K562 (cell line): ENCODE measurements around the gene C22orf39. TPM values are rescaled to one million over a fixed set of nuclear protein-coding genes. Genes with fewer than 3 reads are reported as not detected.
A peak's percentile ranks its signal among the peaks of the same experiment; 100 is the strongest.

Experiments
- ATAC-seq: fragments of 200-7000 bp; cut with Tn5 transposase; 3 replicates; pipeline ENCODE4 v1.9.1; 2020; ENCODE audit warnings: moderate library complexity
- BruUV-seq: library from RNA; stranded (reverse); fragments of 400-500 nt; replicated peaks from 2 replicates; lab custom pipeline; 2021; lab: Mats Ljungman, UMichigan
- CTCF ChIA-PET: fragments of 300-600 bp; formaldehyde crosslinking; extraction: SDS; loops from one replicate; lab custom pipeline; 2021; ENCODE audit warnings: low intra/inter-chr PET ratio; lab: Yijun Ruan, JAX
- POLR2A ChIA-PET: fragments of 300-600, 350-650 bp; sonication (Branson Sonifier 250); formaldehyde crosslinking; extraction: SDS; loops from one replicate; lab custom pipeline; 2021; ENCODE audit warnings: antibody characterized with exemption, inconsistent platforms; lab: Yijun Ruan, JAX
- DNase-seq, 4 experiments: peaks; one replicate each; pipeline versions ENCODE4 v3.0.0 to v3.0.0-alpha.2; 2011 to 2018; ENCODE audit warnings: low spot score in 3 of 4, mixed read lengths in 3 of 4; ENCODE audit errors: extremely low read depth in 1 of 4
- FAIRE-seq: peaks from 2 replicates; lab custom pipeline; 2011; peaks lifted over from hg19 to GRCh38; lab: Jason Lieb, UNC
- H2AFZ ChIP-seq: 2 replicates; pipeline ENCODE4 v1.6.0; 2011; ENCODE audit warnings: low read depth, low read length, control low read depth, inconsistent platforms
- H3K27ac ChIP-seq: fragments of 200-600 bp; 3 replicates; pipeline ENCODE4 v1.8.0; 2011; ENCODE audit warnings: low read depth, mild to moderate bottlenecking, control low read depth, inconsistent platforms, low read length, moderate library complexity, mixed read lengths; ENCODE audit errors: extremely low read depth
- H3K27me3 ChIP-seq, 2 experiments: fragments of 300-600 bp in 1 of 2; 2 replicates in 1 of 2; 3 replicates in 1 of 2; pipeline versions ENCODE4 v1.6.0 to v1.8.0; 2011; ENCODE audit warnings: inconsistent platforms in 2 of 2, low read length in 2 of 2, mild to moderate bottlenecking in 1 of 2, mixed read lengths in 1 of 2, moderate library complexity in 1 of 2; ENCODE audit not compliant: control insufficient read depth in 2 of 2, insufficient read depth in 2 of 2
- H3K36me3 ChIP-seq: fragments of 300-600 bp; 3 replicates; pipeline ENCODE4 v1.8.0; 2011; ENCODE audit warnings: mild to moderate bottlenecking, low read length, inconsistent platforms; ENCODE audit not compliant: control insufficient read depth, insufficient read depth
- H3K4me1 ChIP-seq, 2 experiments: fragments of 200-600 bp in 1 of 2; replicated peaks in 1 of 2; 2 replicates in 1 of 2; 3 replicates in 1 of 2; pipeline versions ENCODE4 v1.5.1 to v1.8.0; 2011; ENCODE audit warnings: inconsistent platforms in 2 of 2, low read length in 2 of 2, mild to moderate bottlenecking in 1 of 2, mixed read lengths in 1 of 2, moderate library complexity in 1 of 2; ENCODE audit not compliant: control insufficient read depth in 2 of 2, insufficient read depth in 2 of 2
- H3K4me2 ChIP-seq: 2 replicates; pipeline ENCODE4 v1.6.1; 2011; ENCODE audit warnings: low read length, control low read depth, inconsistent platforms, mixed read lengths; ENCODE audit not compliant: insufficient read depth
- H3K4me3 ChIP-seq: fragments of 200-600 bp; sonication (generic), shearing (Covaris generic); 2 replicates; pipeline ENCODE4 v1.5.1; 2016; ENCODE audit warnings: control low read depth, inconsistent platforms
- H3K79me2 ChIP-seq: fragments of 200-600 bp; 3 replicates; pipeline ENCODE4 v1.8.0; 2011; ENCODE audit warnings: low read length, inconsistent platforms; ENCODE audit not compliant: control insufficient read depth, insufficient read depth
- H3K9ac ChIP-seq, 2 experiments: 2 replicates each; pipeline versions ENCODE4 v1.6.0 to v1.6.1; 2011; ENCODE audit warnings: low read depth in 2 of 2, low read length in 2 of 2, control low read depth in 1 of 2, inconsistent platforms in 1 of 2, mild to moderate bottlenecking in 1 of 2, mixed read lengths in 1 of 2; ENCODE audit not compliant: insufficient read depth in 1 of 2
- H3K9me1 ChIP-seq: one replicate; pipeline ENCODE4 v1.6.0; 2011; ENCODE audit warnings: inconsistent platforms, mild to moderate bottlenecking, low read length, moderate library complexity; ENCODE audit not compliant: control insufficient read depth, insufficient read depth
- H3K9me3 ChIP-seq: replicated peaks from 2 replicates; pipeline ENCODE4 v1.5.1; 2011; ENCODE audit warnings: low read depth, low read length, inconsistent platforms; ENCODE audit not compliant: control insufficient read depth, insufficient read depth
- H4K20me1 ChIP-seq: replicated peaks from 2 replicates; pipeline ENCODE4 v1.6.1; 2011; ENCODE audit warnings: low read length, inconsistent platforms, mixed read lengths; ENCODE audit not compliant: control insufficient read depth, insufficient read depth
- CAMTA2 ChIP-seq: fragments of 250-450 bp; sonication (Bioruptor Pico); conservative IDR thresholded peaks from 2 replicates; pipeline ENCODE4 v1.5.1; 2022
- HNRNPK ChIP-seq: fragments of 200-400 bp; formaldehyde crosslinking; IDR thresholded peaks from one replicate; pipeline ENCODE4 v1.6.1; 2018; ENCODE audit warnings: mild to moderate bottlenecking, low read depth, low read length; ENCODE audit not compliant: poor library complexity, severe bottlenecking
- HSF4 ChIP-seq: fragments of 250-450 bp; sonication (Bioruptor Pico); IDR thresholded peaks from 2 replicates; pipeline ENCODE4 v2.1.2; 2022; ENCODE audit warnings: mild to moderate bottlenecking, moderate library complexity, borderline replicate concordance
- IRF2 ChIP-seq: sonication (generic); formaldehyde crosslinking; IDR thresholded peaks from 2 replicates; pipeline ENCODE4 v1.8.1; 2022; ENCODE audit warnings: mild to moderate bottlenecking, missing genetic modification reagents
- KAT8 ChIP-seq: fragments of 450-650 bp; IDR thresholded peaks from 2 replicates; pipeline ENCODE4 v1.6.1; 2016; ENCODE audit warnings: low read depth, mild to moderate bottlenecking
- RFX7 ChIP-seq: fragments of 250-450 bp; sonication (Bioruptor Pico); IDR thresholded peaks from 2 replicates; pipeline ENCODE4 v1.5.1; 2021; ENCODE audit warnings: mild to moderate bottlenecking
- TAF15 ChIP-seq: fragments of 200-400 bp; formaldehyde crosslinking; IDR thresholded peaks from 2 replicates; pipeline ENCODE4 v1.6.1; 2017; ENCODE audit warnings: mild to moderate bottlenecking, low read depth, low read length, moderate library complexity
- TOE1 ChIP-seq, 2 experiments: fragments of 450-650 bp in 1 of 2; sonication (generic) in 1 of 2; formaldehyde crosslinking in 1 of 2; IDR thresholded peaks; 2 replicates each; pipeline versions ENCODE4 v1.7.1 to v1.8.0; 2016 to 2022; ENCODE audit warnings: borderline replicate concordance in 2 of 2, mild to moderate bottlenecking in 2 of 2, antibody characterized with exemption in 1 of 2, inconsistent platforms in 1 of 2, low read depth in 1 of 2, missing genetic modification reagents in 1 of 2, moderate library complexity in 1 of 2
- ZFP30 ChIP-seq: fragments of 250-450 bp; sonication (Bioruptor Pico); IDR thresholded peaks from 2 replicates; pipeline ENCODE4 v1.8.0; 2022; ENCODE audit warnings: moderate library complexity, mild to moderate bottlenecking, inconsistent platforms, borderline replicate concordance
- ZKSCAN8 ChIP-seq: fragments of 200-800 bp; sonication (Bioruptor generic); IDR thresholded peaks from 2 replicates; pipeline ENCODE4 v1.6.1; 2016; ENCODE audit warnings: missing genetic modification characterization, missing compliant biosample characterization
- WGBS: fragments of 100-300 bp; shearing (Covaris generic); methylation state at CpG from one replicate; pipeline ENCODE4 v1.1.6; 2016; ENCODE audit warnings: low coverage, mixed read lengths; ENCODE audit not compliant: insufficient coverage; ENCODE audit errors: missing lambda C conversion rate; 5-methylcytosine and 5-hydroxymethylcytosine counted together
- in situ Hi-C: fragments of 300-500 bp; cut with MboI; formaldehyde crosslinking; loops from 4 replicates; pipeline ENCODE4 v1.15.0; 2018; ENCODE audit warnings: inconsistent platforms, mixed read lengths
- intact Hi-C: fragments of 100-400 bp; cut with micrococcal nuclease; formaldehyde crosslinking; loops from 2 replicates; pipeline ENCODE4 v1.14.2; 2022
- polyA plus RNA-seq, 8 experiments: library from polyadenylated mRNA; depleted of rRNA in 4 of 8; stranded (reverse) in 5 of 8; unstranded in 3 of 8; fragments of >200 nt; fragmentation: Nextera tagmentation in 2 of 8; fragmentation: Illumina TruSeq in 1 of 8; extraction: Ambion mirVana in 2 of 8; extraction: Trizol in 1 of 8; gene quantifications; 2 replicates each; pipeline versions ENCODE4 v1.2.1 to v1.2.3, GENCODE V29; 2011 to 2014; ENCODE audit warnings: inconsistent platforms in 1 of 8, missing spikeins in 1 of 8
- total RNA-seq, 7 experiments: library from RNA; depleted of rRNA in 6 of 7; stranded (reverse); fragments of >200 nt in 6 of 7; fragmentation: Illumina TruSeq in 2 of 7; extraction: Trizol in 2 of 7; gene quantifications; 2 replicates each; pipeline versions ENCODE4 v1.2.1 to v1.2.3, GENCODE V29; 2011 to 2021; ENCODE audit warnings: low replicate concordance in 1 of 7
- TF ChIP-seq, protein P1 (sequence below): sonication (generic); formaldehyde crosslinking; IDR thresholded peaks from 2 replicates; pipeline ENCODE4 v1.8.0; 2022; ENCODE audit warnings: mild to moderate bottlenecking, missing genetic modification reagents
- TF ChIP-seq, protein P2 (sequence below), 3 experiments: fragments of 200-800 bp in 1 of 3; sonication (Bioruptor generic) in 1 of 3; sonication (generic) in 1 of 3; formaldehyde crosslinking in 1 of 3; IDR thresholded peaks; 2 replicates each; pipeline versions ENCODE4 v1.6.1 to v1.8.0; 2016 to 2022; ENCODE audit warnings: mild to moderate bottlenecking in 2 of 3, missing compliant biosample characterization in 2 of 3, missing genetic modification characterization in 2 of 3, missing genetic modification reagents in 1 of 3
- TF ChIP-seq, protein P3 (sequence below): fragments of 200-800 bp; sonication (Bioruptor generic); IDR thresholded peaks from 2 replicates; pipeline ENCODE4 v1.6.1; 2017; ENCODE audit warnings: missing genetic modification characterization, missing compliant biosample characterization

C22orf39 gene
- total and polyA plus RNA-seq, 9 of the 15 experiments (the other 6 are each of a cell fraction or from before 2014, with no cell fraction given) = 20.4 to 139 (median 66.8) TPM

DNA sequence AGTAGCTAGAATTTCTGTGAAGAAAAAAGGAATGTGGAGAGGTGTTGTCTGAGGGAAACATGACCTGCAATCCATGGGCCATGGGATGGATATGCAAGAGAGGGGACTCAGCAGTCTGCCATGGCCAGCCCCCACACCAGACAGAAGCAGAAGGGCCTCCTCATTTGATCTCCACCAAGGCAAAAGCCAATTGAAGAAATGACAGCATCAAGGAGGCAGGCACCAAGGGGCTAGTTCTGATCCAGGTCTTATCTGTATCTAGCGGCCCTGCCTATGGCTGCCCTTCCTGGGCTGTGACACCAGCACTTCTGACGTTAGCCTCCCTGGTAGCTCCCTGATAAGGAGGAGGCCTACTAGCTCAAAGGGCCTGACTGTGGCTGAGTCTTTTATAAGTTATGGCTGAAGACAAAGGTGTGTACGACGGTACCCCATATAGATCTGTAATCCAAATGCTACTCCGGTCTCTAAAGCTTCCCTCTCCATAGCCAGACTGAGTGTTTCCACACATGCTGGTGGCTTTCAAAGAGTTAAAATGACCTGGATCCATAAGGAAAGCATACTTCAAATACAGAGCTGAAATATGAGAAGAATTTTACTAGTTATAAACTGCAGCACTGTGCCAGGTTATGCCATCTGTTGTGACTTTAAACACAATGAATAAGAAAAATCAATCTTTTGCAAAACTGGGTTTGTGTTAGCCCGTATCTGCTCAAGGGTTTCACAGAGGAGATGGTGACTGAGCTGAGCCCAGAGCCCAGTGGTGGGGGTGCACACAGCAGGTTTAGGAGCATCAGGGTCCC lies 50.4 kb downstream of the C22orf39 start (continued):
- TF ChIP-seq, protein P1, sequence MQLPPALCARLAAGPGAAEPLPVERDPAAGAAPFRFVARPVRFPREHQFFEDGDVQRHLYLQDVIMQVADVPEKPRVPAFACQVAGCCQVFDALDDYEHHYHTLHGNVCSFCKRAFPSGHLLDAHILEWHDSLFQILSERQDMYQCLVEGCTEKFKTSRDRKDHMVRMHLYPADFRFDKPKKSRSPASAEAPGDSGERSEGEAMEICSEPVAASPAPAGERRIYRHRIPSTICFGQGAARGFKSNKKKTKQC (CRISPR knock-in tag) = no peak

DNA sequence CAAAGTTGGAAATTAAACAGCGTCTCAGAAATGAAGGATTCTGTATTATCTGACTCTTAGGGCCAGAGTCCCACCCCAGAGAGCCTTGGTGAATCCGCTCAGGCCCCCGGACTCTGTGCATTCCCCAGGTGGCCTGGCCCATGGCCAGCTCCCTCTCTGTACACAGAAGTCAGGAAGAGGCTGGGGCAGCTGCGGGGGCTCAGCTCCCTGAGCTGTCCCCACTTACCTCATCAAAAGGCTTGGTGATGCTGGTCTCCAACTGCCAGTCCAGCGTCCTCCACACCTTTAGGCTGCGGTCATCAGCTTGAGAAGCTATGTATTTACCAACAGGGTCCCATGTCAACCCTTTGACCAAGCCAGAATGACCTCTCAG lies 51.0 kb downstream of the C22orf39 start:
- Histone ChIP-seq H3K27me3 (no peaks in the 10 kb centered on the region), H4K20me1 (0 out of 2 replicates have a peak, but pooled peaks cover 5% of the 10 kb centered on the region), H3K27ac (peak overlapping the region; percentile 73), H3K9ac (peak overlapping the region; percentile 54 to 80), H3K4me2 (peak overlapping the region; percentile 48)
- intact Hi-C loops = loop anchor here (5.0 to 10.0 kb wide), 2 partner anchors 81 to 228 kb away; partner anchors contain the start of genes CDC45 and UFD1
- FAIRE-seq (no peak), DNase-seq (peak in 2 of 4 experiments; percentile 71 to 87)
- no peak for TF ChIP-seq HNRNPK
- peak; percentile 81; the same call in 1 of the 2 replicates for TF ChIP-seq HSF4 (CRISPR knock-in tag)
- no peak for TF ChIP-seq TAF15
- no peak for TF ChIP-seq TOE1 (IDR thresholded peaks at IDR 0.05; ENCODE audit: borderline replicate concordance)
- peak; percentile 17; the same call in 1 of the 2 replicates for TF ChIP-seq TOE1 (CRISPR knock-in tag; IDR thresholded peaks at IDR 0.05; ENCODE audit: borderline replicate concordance, low read depth)
- TF ChIP-seq, protein P2, sequence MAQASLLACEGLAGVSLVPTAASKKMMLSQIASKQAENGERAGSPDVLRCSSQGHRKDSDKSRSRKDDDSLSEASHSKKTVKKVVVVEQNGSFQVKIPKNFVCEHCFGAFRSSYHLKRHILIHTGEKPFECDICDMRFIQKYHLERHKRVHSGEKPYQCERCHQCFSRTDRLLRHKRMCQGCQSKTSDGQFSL (CRISPR knock-in tag; IDR thresholded peaks at IDR 0.05) = no peak
- TF ChIP-seq, protein P2 (tag; IDR thresholded peaks at IDR 0.05) = 0 out of 4 replicates have a peak, but pooled peaks of 1 of the 2 experiments have one; percentile 4
- TF ChIP-seq CAMTA2 (CRISPR knock-in tag) = 0 out of 2 replicates have a peak, but pooled peaks have one; percentile 84
- TF ChIP-seq ZKSCAN8 (CRISPR knock-in tag) = 0 out of 2 replicates have a peak, but pooled peaks have one; percentile 62
- TF ChIP-seq IRF2 (CRISPR knock-in tag) = no peak
- 0 out of 2 replicates have a peak, but pooled peaks have one; percentile 9 for TF ChIP-seq ZFP30
- no peak for TF ChIP-seq KAT8
- TF ChIP-seq, protein P3, sequence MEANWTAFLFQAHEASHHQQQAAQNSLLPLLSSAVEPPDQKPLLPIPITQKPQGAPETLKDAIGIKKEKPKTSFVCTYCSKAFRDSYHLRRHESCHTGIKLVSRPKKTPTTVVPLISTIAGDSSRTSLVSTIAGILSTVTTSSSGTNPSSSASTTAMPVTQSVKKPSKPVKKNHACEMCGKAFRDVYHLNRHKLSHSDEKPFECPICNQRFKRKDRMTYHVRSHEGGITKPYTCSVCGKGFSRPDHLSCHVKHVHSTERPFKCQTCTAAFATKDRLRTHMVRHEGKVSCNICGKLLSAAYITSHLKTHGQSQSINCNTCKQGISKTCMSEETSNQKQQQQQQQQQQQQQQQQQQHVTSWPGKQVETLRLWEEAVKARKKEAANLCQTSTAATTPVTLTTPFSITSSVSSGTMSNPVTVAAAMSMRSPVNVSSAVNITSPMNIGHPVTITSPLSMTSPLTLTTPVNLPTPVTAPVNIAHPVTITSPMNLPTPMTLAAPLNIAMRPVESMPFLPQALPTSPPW = peak; percentile 3; the same call in 1 of the 2 replicates
- TF ChIP-seq RFX7 (CRISPR knock-in tag) = peak; percentile 53; the same call in 1 of the 2 replicates
- TF ChIP-seq, all 486 proteins: peak for 8
- no TSS peak for BruUV-seq
- H3K4me3 ChIP-seq = no peak overlapping the region
- H3K79me2 ChIP-seq = peaks cover 15% of the 10 kb centered on the region; the same call in 2 of the 3 replicates
- H3K9me1 ChIP-seq = peaks cover 11% of the 10 kb centered on the region
- H3K4me1 ChIP-seq = peaks cover 31 to 32% of the 10 kb centered on the region in 2 experiments
- peak overlapping the region; percentile 2; the same call in 1 of the 2 replicates for H2AFZ ChIP-seq
- no peaks in the 10 kb centered on the region for H3K9me3 ChIP-seq
- ATAC-seq = peak; percentile 26
- POLR2A ChIA-PET = interaction anchor here (0.6 to 15.8 kb wide), 26 partner anchors 9 to 626 kb away, joined by 3 to 245 read pairs (median 6); partner anchors contain the start of genes C22orf39, CDC45, HIRA and MRPL40
- 44% methylated on average over 6 of the region's 6 CpGs for WGBS
- H3K36me3 ChIP-seq = peaks cover 94% of the 10 kb centered on the region
- CTCF ChIA-PET = interaction anchor here (1.0 kb wide), 1 partner anchor 233 kb away, joined by 3 read pairs; no protein-coding TSS in a partner anchor
- in situ Hi-C loops = no loop called here
